CD14-positive monocyte (primary cell): ENCODE data around the gene CWH43. TPM values are rescaled to one million over a fixed set of nuclear protein-coding genes. Genes with fewer than 3 reads are reported as not detected.
A peak's percentile ranks its signal among the peaks of the same experiment; 100 is the strongest.
"Not testable (repeated sequence)": the region's sequence is repeated elsewhere in the genome, so short reads cannot be mapped to it uniquely, and the experiment has no call there.

Source experiments
- DNase-seq, 3 donors: peaks; one replicate each; pipeline ENCODE4 v3.0.0-alpha.2; 2011 to 2022
- H2AFZ ChIP-seq: 2 replicates; pipeline ENCODE4 v1.6.0; 2012; ENCODE audit warnings: mild to moderate bottlenecking, low read depth, low read length, inconsistent platforms; ENCODE audit not compliant: insufficient read depth, poor library complexity, severe bottlenecking
- H3K27ac ChIP-seq, 2 donors: 1 replicate in 1 of 2; 2 replicates in 1 of 2; pipeline ENCODE4 v1.5.1; 2012 to 2013; ENCODE audit warnings: low read length in 2 of 2, control low read depth in 1 of 2, inconsistent platforms in 1 of 2, low read depth in 1 of 2, mild to moderate bottlenecking in 1 of 2
- H3K27me3 ChIP-seq, 2 donors: one replicate each; pipeline versions ENCODE4 v1.6.0 to v1.6.1; 2011 to 2013; ENCODE audit warnings: low read length in 2 of 2; ENCODE audit not compliant: control insufficient read depth in 2 of 2, insufficient read depth in 2 of 2
- H3K36me3 ChIP-seq, 2 donors: replicated peaks in 1 of 2; 1 replicate in 1 of 2; 2 replicates in 1 of 2; pipeline versions ENCODE4 v1.5.1 to v1.6.1; 2012 to 2013; ENCODE audit warnings: low read length in 2 of 2, control low read depth in 1 of 2, inconsistent platforms in 1 of 2, mild to moderate bottlenecking in 1 of 2; ENCODE audit not compliant: insufficient read depth in 2 of 2, control insufficient read depth in 1 of 2
- H3K4me1 ChIP-seq, 2 donors: 1 replicate in 1 of 2; 2 replicates in 1 of 2; pipeline versions ENCODE4 v1.5.1 to v1.6.1; 2012 to 2013; ENCODE audit warnings: low read length in 2 of 2, control low read depth in 1 of 2, inconsistent platforms in 1 of 2, mild to moderate bottlenecking in 1 of 2, moderate library complexity in 1 of 2; ENCODE audit not compliant: insufficient read depth in 2 of 2, control insufficient read depth in 1 of 2
- H3K4me2 ChIP-seq: replicated peaks from 2 replicates; pipeline ENCODE3; 2012; ENCODE audit warnings: low read length, moderate library complexity, mild to moderate bottlenecking; ENCODE audit not compliant: poor library complexity, severe bottlenecking; ENCODE audit errors: extremely low read depth
- H3K4me3 ChIP-seq, 3 experiments: fragments of 200-600 bp in 1 of 3; sonication (generic) in 1 of 3; replicated peaks in 1 of 3; 1 replicate in 2 of 3; 2 replicates in 1 of 3; pipeline ENCODE4 v1.5.1; 2011 to 2013; ENCODE audit warnings: low read length in 3 of 3, mild to moderate bottlenecking in 3 of 3, control low read depth in 2 of 3, low read depth in 2 of 3, inconsistent platforms in 1 of 3, moderate library complexity in 1 of 3
- H3K79me2 ChIP-seq: 2 replicates; pipeline ENCODE4 v1.6.0; 2012; ENCODE audit warnings: mild to moderate bottlenecking, control low read depth, inconsistent platforms, low read length, moderate library complexity; ENCODE audit not compliant: insufficient read depth
- H3K9ac ChIP-seq: 2 replicates; pipeline ENCODE4 v1.6.0; 2017; ENCODE audit warnings: low read length, mild to moderate bottlenecking; ENCODE audit not compliant: insufficient read depth, poor library complexity, severe bottlenecking
- H3K9me3 ChIP-seq, 2 donors: replicated peaks in 1 of 2; 1 replicate in 1 of 2; 2 replicates in 1 of 2; pipeline versions ENCODE4 v1.5.1 to v1.6.1; 2012 to 2013; ENCODE audit warnings: low read length in 2 of 2, control low read depth in 1 of 2; ENCODE audit not compliant: control insufficient read depth in 1 of 2, insufficient read depth in 1 of 2
- H4K20me1 ChIP-seq: 2 replicates; pipeline ENCODE4 v1.6.0; 2012; ENCODE audit warnings: mild to moderate bottlenecking, low read length, control low read depth, moderate library complexity; ENCODE audit not compliant: insufficient read depth
- H3K27ac Mint-ChIP-seq, 7 donors: one replicate each; pipeline ENCODE4 v1.8.0; 2020; ENCODE audit warnings: mild to moderate bottlenecking in 7 of 7, mixed read lengths in 7 of 7, moderate library complexity in 6 of 7, inconsistent platforms in 2 of 7
- H3K27me3 Mint-ChIP-seq, 3 donors: one replicate each; pipeline ENCODE4 v1.8.0; 2021 to 2022; ENCODE audit warnings: low read depth in 3 of 3, mild to moderate bottlenecking in 3 of 3, mixed read lengths in 3 of 3, moderate library complexity in 3 of 3, inconsistent platforms in 1 of 3
- H3K36me3 Mint-ChIP-seq, 2 donors: one replicate each; pipeline ENCODE4 v1.8.0; 2020; ENCODE audit warnings: mixed read lengths in 2 of 2, inconsistent platforms in 1 of 2, mild to moderate bottlenecking in 1 of 2
- H3K4me1 Mint-ChIP-seq: one replicate; pipeline ENCODE4 v1.8.0; 2020; ENCODE audit warnings: mild to moderate bottlenecking, mixed read lengths
- H3K4me3 Mint-ChIP-seq, 2 donors: one replicate each; pipeline ENCODE4 v1.8.0; 2020; ENCODE audit warnings: mild to moderate bottlenecking in 2 of 2, mixed read lengths in 2 of 2, moderate library complexity in 1 of 2
- H3K9me3 Mint-ChIP-seq, 7 donors: one replicate each; pipeline ENCODE4 v1.8.0; 2020 to 2022; ENCODE audit warnings: mixed read lengths in 7 of 7, mild to moderate bottlenecking in 6 of 7, moderate library complexity in 6 of 7, inconsistent platforms in 2 of 7
- WGBS: methylation state at CpG from one replicate; pipeline ENCODE4 v1.1.5; 2013; ENCODE audit warnings: missing lambda C conversion rate; ENCODE audit not compliant: insufficient coverage; 5-methylcytosine and 5-hydroxymethylcytosine counted together
- intact Hi-C, 2 donors: fragments of 100-400 bp; cut with micrococcal nuclease; formaldehyde crosslinking; loops; one replicate each; pipeline versions ENCODE4 v1.15.0 to v1.15.1; 2023
- polyA plus RNA-seq, 3 donors: library from polyadenylated mRNA; depleted of rRNA in 1 of 3; unstranded in 2 of 3; stranded (reverse) in 1 of 3; fragments of 300-500 nt in 2 of 3; fragments of >200 nt in 1 of 3; fragmentation: Illumina TruSeq in 2 of 3; gene quantifications; 1 replicate in 2 of 3; 2 replicates in 1 of 3; pipeline ENCODE4 v1.2.3, GENCODE V29; 2012 to 2021

The CWH43 gene
- polyA plus RNA-seq, 3 donors = not detected

- not testable (repeated sequence) for H3K4me3 Mint-ChIP-seq
Measured at GRCh38 chr4:49097071-49097470, 111.0 kb downstream of the CWH43 start.

GRCh38 chr4:49097505-49097904 is 111.4 kb downstream of the CWH43 start:
- H3K9me3 Mint-ChIP-seq = peaks cover 50 to 61% (median 57%) of the 10 kb centered on the region in 7 donors
- H3K36me3 Mint-ChIP-seq, H3K79me2 ChIP-seq, intact Hi-C loops, H3K27me3 Mint-ChIP-seq, DNase-seq, H3K4me3 Mint-ChIP-seq, H3K4me1 ChIP-seq, H3K27ac Mint-ChIP-seq, H3K27ac ChIP-seq, H3K27me3 ChIP-seq, H3K9ac ChIP-seq, H4K20me1 ChIP-seq, H3K4me2 ChIP-seq, H2AFZ ChIP-seq, H3K4me1 Mint-ChIP-seq, H3K36me3 ChIP-seq: not testable (repeated sequence)
- Histone ChIP-seq H3K9me3 (peaks cover 50 to 57% of the 10 kb centered on the region in 2 donors), H3K4me3 (peak overlapping the region in 1 of 3 experiments; percentile 25)
- WGBS = 62% methylated on average over 8 of the region's 11 CpGs

More at GRCh38 chr4:49097071-49097470, 111.0 kb downstream of the CWH43 start:
- peaks cover 50 to 61% (median 57%) of the 10 kb centered on the region in 7 donors for H3K9me3 Mint-ChIP-seq
- H4K20me1 ChIP-seq, H3K36me3 Mint-ChIP-seq, DNase-seq, H3K27ac ChIP-seq, H3K4me1 Mint-ChIP-seq, intact Hi-C loops, H3K79me2 ChIP-seq, H3K27me3 ChIP-seq, H2AFZ ChIP-seq, H3K4me2 ChIP-seq, H3K27ac Mint-ChIP-seq, H3K27me3 Mint-ChIP-seq, H3K9ac ChIP-seq, H3K36me3 ChIP-seq, H3K4me1 ChIP-seq: not testable (repeated sequence)
- peaks cover 55 to 58% of the 10 kb centered on the region in 2 donors for H3K9me3 ChIP-seq
- WGBS = 56% methylated on average over 9 of the region's 9 CpGs
- peak overlapping the region in 1 of 3 experiments; percentile 0 for H3K4me3 ChIP-seq

GRCh38 chr4:49098034-49098759 is 112.1 kb downstream of the CWH43 start:
- H3K27me3 ChIP-seq, H3K27ac Mint-ChIP-seq, DNase-seq, H3K4me1 ChIP-seq, H3K4me3 Mint-ChIP-seq, H3K36me3 Mint-ChIP-seq, H3K4me2 ChIP-seq, H3K4me1 Mint-ChIP-seq, H2AFZ ChIP-seq, H3K36me3 ChIP-seq, intact Hi-C loops, H3K79me2 ChIP-seq, H3K27ac ChIP-seq, H4K20me1 ChIP-seq, H3K9ac ChIP-seq, H3K27me3 Mint-ChIP-seq: not testable (repeated sequence)
- Histone ChIP-seq H3K9me3 (peaks cover 45 to 59% of the 10 kb centered on the region in 2 donors), H3K4me3 (peak overlapping the region in 1 of 3 experiments; percentile 25)
- peaks cover 51 to 62% (median 58%) of the 10 kb centered on the region in 7 donors for H3K9me3 Mint-ChIP-seq
- WGBS = 75% methylated on average over 13 of the region's 14 CpGs

- peaks cover 62 to 76% of the 10 kb centered on the region in 2 donors for H3K9me3 ChIP-seq
- not testable (repeated sequence) for H3K36me3 Mint-ChIP-seq, H3K27me3 ChIP-seq, H3K36me3 ChIP-seq, DNase-seq, H3K4me3 Mint-ChIP-seq, H3K27me3 Mint-ChIP-seq, H3K9ac ChIP-seq, H4K20me1 ChIP-seq, H3K27ac ChIP-seq, H3K4me1 ChIP-seq, H2AFZ ChIP-seq, H3K4me2 ChIP-seq, H3K4me1 Mint-ChIP-seq, H3K27ac Mint-ChIP-seq, H3K79me2 ChIP-seq
- peak overlapping the region in 1 of 3 experiments; percentile 19 for H3K4me3 ChIP-seq
- 80% methylated on average over 15 of the region's 16 CpGs for WGBS
- intact Hi-C loops = loop anchor here in 1 of 2 donors (10.0 kb wide), 1 partner anchor 55 kb away; no protein-coding TSS in a partner anchor
- H3K9me3 Mint-ChIP-seq = peaks cover 61 to 77% (median 71%) of the 10 kb centered on the region in 7 donors
Measured at GRCh38 chr4:49099831-49100444, 113.9 kb downstream of the CWH43 start.
